Kidney epithelial cell (primary cell): Measurements from ENCODE around the gene RAD54L2. TPM values are rescaled to one million over a fixed set of nuclear protein-coding genes. Genes with fewer than 3 reads are reported as not detected.

Experiments
- DNase-seq: peaks from one replicate; pipeline ENCODE4 v3.0.0-alpha.2; 2010; ENCODE audit warnings: low read depth
- H3K27me3 ChIP-seq: 2 replicates; pipeline ENCODE4 v1.6.0; 2011; ENCODE audit warnings: low read length; ENCODE audit not compliant: control insufficient read depth, insufficient read depth
- H3K36me3 ChIP-seq: 2 replicates; pipeline ENCODE4 v1.5.1; 2011; ENCODE audit warnings: low read length; ENCODE audit not compliant: control insufficient read depth, insufficient read depth
- H3K4me3 ChIP-seq: 2 replicates; pipeline ENCODE4 v1.5.1; 2011; ENCODE audit warnings: low read depth, mild to moderate bottlenecking, control low read depth, low read length
- total RNA-seq: library from RNA; depleted of rRNA; stranded (reverse); fragments of >200 nt; gene quantifications from 2 replicates; pipeline ENCODE4 v1.2.3, GENCODE V29; 2015
- TF ChIP-seq, protein P1 (sequence below): IDR thresholded peaks from 2 replicates; pipeline ENCODE4 v1.5.1; 2011; ENCODE audit warnings: mild to moderate bottlenecking, moderate library complexity, low read length, control low read depth, inconsistent platforms; ENCODE audit not compliant: insufficient read depth, poor library complexity, severe bottlenecking

The RAD54L2 gene, protein sequence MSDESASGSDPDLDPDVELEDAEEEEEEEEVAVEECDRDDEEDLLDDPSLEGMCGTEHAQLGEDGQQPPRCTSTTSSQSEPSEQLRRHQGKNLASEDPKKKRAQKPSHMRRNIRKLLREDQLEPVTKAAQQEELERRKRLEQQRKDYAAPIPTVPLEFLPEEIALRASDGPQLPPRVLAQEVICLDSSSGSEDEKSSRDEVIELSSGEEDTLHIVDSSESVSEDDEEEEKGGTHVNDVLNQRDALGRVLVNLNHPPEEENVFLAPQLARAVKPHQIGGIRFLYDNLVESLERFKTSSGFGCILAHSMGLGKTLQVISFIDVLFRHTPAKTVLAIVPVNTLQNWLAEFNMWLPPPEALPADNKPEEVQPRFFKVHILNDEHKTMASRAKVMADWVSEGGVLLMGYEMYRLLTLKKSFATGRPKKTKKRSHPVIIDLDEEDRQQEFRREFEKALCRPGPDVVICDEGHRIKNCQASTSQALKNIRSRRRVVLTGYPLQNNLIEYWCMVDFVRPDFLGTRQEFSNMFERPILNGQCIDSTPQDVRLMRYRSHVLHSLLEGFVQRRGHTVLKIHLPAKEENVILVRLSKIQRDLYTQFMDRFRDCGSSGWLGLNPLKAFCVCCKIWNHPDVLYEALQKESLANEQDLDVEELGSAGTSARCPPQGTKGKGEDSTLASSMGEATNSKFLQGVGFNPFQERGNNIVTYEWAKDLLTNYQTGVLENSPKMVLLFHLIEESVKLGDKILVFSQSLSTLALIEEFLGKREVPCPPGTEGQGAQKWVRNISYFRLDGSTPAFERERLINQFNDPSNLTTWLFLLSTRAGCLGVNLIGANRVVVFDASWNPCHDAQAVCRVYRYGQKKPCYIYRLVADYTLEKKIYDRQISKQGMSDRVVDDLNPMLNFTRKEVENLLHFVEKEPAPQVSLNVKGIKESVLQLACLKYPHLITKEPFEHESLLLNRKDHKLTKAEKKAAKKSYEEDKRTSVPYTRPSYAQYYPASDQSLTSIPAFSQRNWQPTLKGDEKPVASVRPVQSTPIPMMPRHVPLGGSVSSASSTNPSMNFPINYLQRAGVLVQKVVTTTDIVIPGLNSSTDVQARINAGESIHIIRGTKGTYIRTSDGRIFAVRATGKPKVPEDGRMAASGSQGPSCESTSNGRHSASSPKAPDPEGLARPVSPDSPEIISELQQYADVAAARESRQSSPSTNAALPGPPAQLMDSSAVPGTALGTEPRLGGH (N-terminal part only)
- 20.5 TPM in 2 replicates for total RNA-seq

DNA sequence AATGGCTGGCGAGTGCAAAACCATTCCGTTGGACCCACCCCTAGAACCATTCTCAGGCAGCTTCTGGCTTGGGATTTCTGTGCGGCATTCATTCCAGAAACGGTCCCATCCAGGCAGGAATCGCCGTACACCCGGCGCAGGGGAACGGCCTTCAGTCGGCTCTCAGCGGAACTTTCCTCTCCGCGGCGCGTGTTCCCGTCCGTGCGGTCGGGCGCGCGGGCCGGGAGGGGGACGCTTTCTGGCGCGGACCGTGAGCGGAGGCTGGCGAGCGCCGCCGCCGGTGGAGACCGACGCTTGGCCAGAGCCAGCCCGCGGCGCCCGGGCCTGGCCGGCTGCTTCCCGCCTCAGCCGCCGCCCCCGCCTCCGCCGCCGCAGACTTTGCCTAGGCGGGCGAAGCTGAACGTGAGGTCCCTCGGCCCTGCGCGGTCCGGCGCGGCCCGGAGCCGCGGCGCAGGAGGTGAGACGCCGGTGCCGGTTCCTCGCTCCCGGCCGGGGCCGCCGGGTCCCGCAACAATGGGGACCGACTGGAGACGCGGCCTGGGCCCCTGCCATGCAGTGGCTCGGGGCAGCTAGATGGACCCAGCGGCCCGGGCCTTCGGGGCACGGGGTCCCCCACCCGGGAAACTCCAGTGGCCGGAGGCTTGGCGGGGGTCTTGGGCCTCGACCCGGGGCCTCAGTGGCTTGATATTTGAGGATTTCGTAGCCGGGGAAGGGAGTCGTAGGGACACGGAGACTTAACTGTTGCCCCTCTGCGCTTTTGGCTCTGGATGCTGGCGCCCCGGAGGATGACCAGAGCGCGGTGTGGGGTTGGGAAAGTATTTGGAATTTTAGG is at the start of gene RAD54L2:
Gene RAD54L2 (plus strand): TSS at position 261 of the 832 bp plus-strand sequence. CDS start 51,702 bp downstream, outside the sequence.
- peak; percentile 25 for DNase-seq
- Histone ChIP-seq H3K27me3 (no peaks in the 10 kb centered on the region), H3K36me3 (no peaks in the 10 kb centered on the region), H3K4me3 (peak within 1 kb of the TSS; percentile 70)
- TF ChIP-seq, protein P1, sequence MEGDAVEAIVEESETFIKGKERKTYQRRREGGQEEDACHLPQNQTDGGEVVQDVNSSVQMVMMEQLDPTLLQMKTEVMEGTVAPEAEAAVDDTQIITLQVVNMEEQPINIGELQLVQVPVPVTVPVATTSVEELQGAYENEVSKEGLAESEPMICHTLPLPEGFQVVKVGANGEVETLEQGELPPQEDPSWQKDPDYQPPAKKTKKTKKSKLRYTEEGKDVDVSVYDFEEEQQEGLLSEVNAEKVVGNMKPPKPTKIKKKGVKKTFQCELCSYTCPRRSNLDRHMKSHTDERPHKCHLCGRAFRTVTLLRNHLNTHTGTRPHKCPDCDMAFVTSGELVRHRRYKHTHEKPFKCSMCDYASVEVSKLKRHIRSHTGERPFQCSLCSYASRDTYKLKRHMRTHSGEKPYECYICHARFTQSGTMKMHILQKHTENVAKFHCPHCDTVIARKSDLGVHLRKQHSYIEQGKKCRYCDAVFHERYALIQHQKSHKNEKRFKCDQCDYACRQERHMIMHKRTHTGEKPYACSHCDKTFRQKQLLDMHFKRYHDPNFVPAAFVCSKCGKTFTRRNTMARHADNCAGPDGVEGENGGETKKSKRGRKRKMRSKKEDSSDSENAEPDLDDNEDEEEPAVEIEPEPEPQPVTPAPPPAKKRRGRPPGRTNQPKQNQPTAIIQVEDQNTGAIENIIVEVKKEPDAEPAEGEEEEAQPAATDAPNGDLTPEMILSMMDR: no peak

DNA sequence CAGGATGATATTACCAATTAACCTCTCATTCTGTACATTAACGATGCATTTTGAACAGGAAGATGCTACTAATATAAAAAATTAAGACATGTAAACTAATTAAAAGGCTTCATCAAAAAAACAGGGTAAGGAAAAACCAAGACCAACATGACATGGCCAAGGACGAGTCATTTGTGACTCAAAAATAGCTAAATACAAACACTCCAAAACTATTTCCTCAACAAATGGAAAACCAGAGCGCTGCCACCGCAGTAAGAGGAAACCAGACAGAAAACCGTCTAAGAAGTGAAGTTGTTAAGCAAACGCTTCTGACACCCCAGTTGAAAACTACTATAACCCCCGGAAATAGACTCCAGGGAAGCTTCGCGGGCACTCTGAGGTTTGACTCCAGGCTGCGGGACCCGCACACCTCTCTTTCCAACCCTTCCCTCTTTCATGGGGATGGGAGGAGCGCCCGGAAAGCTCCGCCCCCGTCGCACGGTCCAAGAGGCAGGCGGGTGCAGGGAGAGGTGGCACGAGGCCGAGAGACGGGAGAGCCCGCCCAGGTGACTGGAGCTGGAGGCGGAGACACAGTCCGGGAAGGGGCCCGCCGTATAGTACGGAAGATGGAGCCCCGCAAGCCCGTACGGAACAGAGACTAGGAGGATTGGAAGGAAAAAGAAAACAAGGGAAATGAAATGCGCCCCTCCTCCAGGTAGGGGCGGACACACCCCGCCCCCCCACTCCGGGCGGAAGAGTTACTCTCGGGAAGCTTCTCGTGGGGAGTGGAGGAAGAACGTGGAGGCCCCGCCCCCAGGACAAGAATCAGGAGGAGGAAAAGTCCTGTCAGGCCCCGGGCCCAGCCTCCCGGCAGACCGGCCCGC is 39.4 kb upstream of the RAD54L2 start:
- Histone ChIP-seq H3K4me3 (peak overlapping the region; percentile 74), H3K36me3 (no peaks in the 10 kb centered on the region), H3K27me3 (no peaks in the 10 kb centered on the region)
- TF ChIP-seq, protein P1: no peak
- DNase-seq: peak; percentile 57

DNA sequence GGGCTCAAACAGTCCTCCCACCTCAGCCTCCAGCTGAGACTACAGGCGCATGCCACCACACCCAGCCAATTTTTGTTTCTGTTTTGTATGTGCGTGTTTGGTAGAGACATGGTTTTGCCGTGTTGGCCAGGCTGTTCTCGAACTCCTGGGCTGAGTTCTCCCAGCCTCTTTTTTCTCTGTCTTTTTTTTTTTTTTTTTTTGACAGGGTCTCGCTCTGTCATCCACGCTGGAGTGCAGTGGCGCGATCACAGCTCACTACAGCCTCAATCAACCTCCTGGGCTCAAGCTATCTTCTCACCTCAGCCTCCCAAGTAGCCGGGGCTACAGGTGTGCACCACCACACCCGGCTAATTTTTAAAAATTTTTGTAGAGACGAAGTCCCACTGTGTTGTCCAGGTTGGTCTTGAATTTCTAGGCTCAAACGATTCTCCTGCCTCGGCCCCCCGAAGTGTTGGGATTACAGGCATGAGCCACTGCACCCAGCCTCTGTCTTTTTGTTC is 37.8 kb upstream of the RAD54L2 start:
- DNase-seq: no peak
- no peaks in the 10 kb centered on the region for H3K27me3 ChIP-seq
- TF ChIP-seq, protein P1: no peak
- peak overlapping the region; percentile 3 for H3K4me3 ChIP-seq
- H3K36me3 ChIP-seq: no peaks in the 10 kb centered on the region

DNA sequence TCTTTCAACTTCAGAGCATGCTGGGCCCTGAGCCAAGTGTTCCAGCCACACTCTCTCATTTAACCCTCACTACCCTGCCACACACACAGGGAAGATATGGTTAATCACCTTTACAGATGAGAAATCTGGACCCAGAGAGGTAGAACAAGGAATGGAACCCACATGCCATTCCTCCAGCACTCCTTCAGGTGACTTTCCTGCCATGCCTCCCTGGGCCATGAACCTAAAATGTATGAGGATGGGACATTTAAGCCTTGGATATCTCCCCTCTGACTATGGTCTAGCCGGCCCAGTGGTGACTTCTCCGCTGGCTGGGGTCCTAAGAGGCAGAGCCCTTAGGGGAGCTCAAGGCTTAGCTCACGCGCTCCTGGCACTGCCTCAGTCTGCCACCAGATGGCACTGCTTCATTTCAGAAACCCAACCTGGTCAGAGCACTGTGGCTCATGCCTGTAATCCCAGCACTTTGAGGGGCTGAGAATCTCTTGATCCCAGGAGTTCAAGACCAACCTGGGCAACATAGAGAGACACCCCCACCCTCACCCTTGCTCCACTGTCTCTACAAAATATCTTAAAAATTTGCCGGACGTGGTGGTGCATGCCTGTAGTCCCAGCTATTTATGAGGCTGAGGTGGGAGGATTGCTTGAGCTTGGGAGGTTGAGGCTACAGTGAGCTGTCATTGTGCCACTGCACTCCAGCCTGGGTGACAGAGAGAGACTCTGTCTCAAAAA is 36.5 kb upstream of the RAD54L2 start:
- TF ChIP-seq, protein P1: peak; percentile 98
- H3K27me3 ChIP-seq: no peaks in the 10 kb centered on the region
- DNase-seq: peak; percentile 18

More for the DNA sequence above, 36.5 kb upstream of the RAD54L2 start:
- no peak overlapping the region for H3K4me3 ChIP-seq
- H3K36me3 ChIP-seq: no peaks in the 10 kb centered on the region
